Gastroesophageal sphincter (tissue), 3 donors: ENCODE measurements around the gene MYO18B.

Experiments used
- POLR2A ChIP-seq, 2 donors: fragments of 450-650 bp; IDR thresholded peaks; one replicate each; pipeline ENCODE4 v1.6.1; 2017; ENCODE audit warnings: antibody characterized with exemption in 2 of 2, mild to moderate bottlenecking in 2 of 2, moderate library complexity in 1 of 2
- TF ChIP-seq, protein P1 (sequence below), 4 experiments: fragments of 200-600 bp in 2 of 4; fragments of 450-650 bp in 2 of 4; sonication (generic) in 1 of 4; IDR thresholded peaks; one replicate each; pipeline ENCODE4 v1.5.1; 2017 to 2019; ENCODE audit warnings: antibody characterized with exemption in 4 of 4, mild to moderate bottlenecking in 2 of 4, moderate library complexity in 2 of 4

GRCh38 chr22:25758316-25758715, 16.3 kb downstream of the MYO18B start:
- TF ChIP-seq, protein P1, sequence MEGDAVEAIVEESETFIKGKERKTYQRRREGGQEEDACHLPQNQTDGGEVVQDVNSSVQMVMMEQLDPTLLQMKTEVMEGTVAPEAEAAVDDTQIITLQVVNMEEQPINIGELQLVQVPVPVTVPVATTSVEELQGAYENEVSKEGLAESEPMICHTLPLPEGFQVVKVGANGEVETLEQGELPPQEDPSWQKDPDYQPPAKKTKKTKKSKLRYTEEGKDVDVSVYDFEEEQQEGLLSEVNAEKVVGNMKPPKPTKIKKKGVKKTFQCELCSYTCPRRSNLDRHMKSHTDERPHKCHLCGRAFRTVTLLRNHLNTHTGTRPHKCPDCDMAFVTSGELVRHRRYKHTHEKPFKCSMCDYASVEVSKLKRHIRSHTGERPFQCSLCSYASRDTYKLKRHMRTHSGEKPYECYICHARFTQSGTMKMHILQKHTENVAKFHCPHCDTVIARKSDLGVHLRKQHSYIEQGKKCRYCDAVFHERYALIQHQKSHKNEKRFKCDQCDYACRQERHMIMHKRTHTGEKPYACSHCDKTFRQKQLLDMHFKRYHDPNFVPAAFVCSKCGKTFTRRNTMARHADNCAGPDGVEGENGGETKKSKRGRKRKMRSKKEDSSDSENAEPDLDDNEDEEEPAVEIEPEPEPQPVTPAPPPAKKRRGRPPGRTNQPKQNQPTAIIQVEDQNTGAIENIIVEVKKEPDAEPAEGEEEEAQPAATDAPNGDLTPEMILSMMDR (IDR thresholded peaks at IDR 0.05) = no peak
- TF ChIP-seq POLR2A (IDR thresholded peaks at IDR 0.05) = no peak
